GM12878 (cell line): Measurements from ENCODE around the gene RNF113A. TPM values are rescaled to one million over a fixed set of nuclear protein-coding genes. Genes with fewer than 3 reads are reported as not detected.
A peak's percentile ranks its signal among the peaks of the same experiment; 100 is the strongest.

Source experiments
- CEBPB ChIP-seq, 2 experiments: fragments of 150-350 bp in 1 of 2; IDR thresholded peaks; 2 replicates each; pipeline ENCODE4 v1.6.1; 2012 to 2014; ENCODE audit warnings: low read depth in 2 of 2, low read length in 2 of 2, borderline replicate concordance in 1 of 2, inconsistent platforms in 1 of 2
- CEBPZ ChIP-seq: fragments of 150-350 bp; IDR thresholded peaks from 2 replicates; pipeline ENCODE4 v1.6.1; 2016; ENCODE audit warnings: low read depth, low read length
- IRF3 ChIP-seq: fragments of 450-650 bp; IDR thresholded peaks from 2 replicates; pipeline ENCODE4 v1.6.1; 2014; ENCODE audit warnings: mild to moderate bottlenecking
- IRF4 ChIP-seq: IDR thresholded peaks from 2 replicates; pipeline ENCODE4 v1.6.1; 2011; ENCODE audit warnings: low read depth, low read length
- MTA3 ChIP-seq: IDR thresholded peaks from 2 replicates; pipeline ENCODE4 v1.6.1; 2012; ENCODE audit warnings: low read length, inconsistent platforms, borderline replicate concordance
- NFIC ChIP-seq: IDR thresholded peaks from 2 replicates; pipeline ENCODE4 v1.6.1; 2012; ENCODE audit warnings: low read depth, mild to moderate bottlenecking, inconsistent platforms, low read length, moderate library complexity
- NFYB ChIP-seq: IDR thresholded peaks from 2 replicates; pipeline ENCODE4 v1.6.1; 2011; ENCODE audit warnings: low read depth, mild to moderate bottlenecking, low read length, improper control_type of control experiment, moderate library complexity; ENCODE audit not compliant: insufficient read depth
- NR2C1 ChIP-seq: fragments of 450-650 bp; IDR thresholded peaks from 2 replicates; pipeline ENCODE4 v1.6.1; 2017; ENCODE audit warnings: antibody characterized with exemption, mild to moderate bottlenecking, moderate library complexity
- POLR2AphosphoS2 ChIP-seq: IDR thresholded peaks from 2 replicates; pipeline ENCODE4 v1.6.1; 2011; ENCODE audit warnings: low read depth, mild to moderate bottlenecking, low read length, improper control_type of control experiment, moderate library complexity
- POU2F2 ChIP-seq: IDR thresholded peaks from 3 replicates; pipeline ENCODE4 v1.6.1; 2011; ENCODE audit warnings: low read depth, mild to moderate bottlenecking, low read length, borderline replicate concordance
- RBBP5 ChIP-seq: fragments of 200-600 bp; sonication (generic); conservative IDR thresholded peaks from 2 replicates; pipeline ENCODE4 v1.6.1; 2016
- SPI1 ChIP-seq: IDR thresholded peaks from 2 replicates; pipeline ENCODE4 v1.6.1; 2011; ENCODE audit warnings: low read depth, mild to moderate bottlenecking, low read length, moderate library complexity, borderline replicate concordance; ENCODE audit not compliant: insufficient read depth
- SREBF1 ChIP-seq: IDR thresholded peaks from 2 replicates; pipeline ENCODE4 v1.6.1; 2012; ENCODE audit warnings: mild to moderate bottlenecking, low read length
- STAT1 ChIP-seq: fragments of 450-650 bp; conservative IDR thresholded peaks from 2 replicates; pipeline ENCODE4 v1.6.1; 2014; ENCODE audit warnings: antibody characterized with exemption, mild to moderate bottlenecking
- TCF3 ChIP-seq: IDR thresholded peaks from 2 replicates; pipeline ENCODE4 v1.6.1; 2012; ENCODE audit warnings: low read depth, mild to moderate bottlenecking, low read length, borderline replicate concordance; ENCODE audit not compliant: insufficient read depth
- USF1 ChIP-seq: IDR thresholded peaks from 2 replicates; pipeline ENCODE4 v1.6.1; 2011; ENCODE audit warnings: borderline replicate concordance, low read depth, mild to moderate bottlenecking, moderate library complexity, mixed read lengths, low read length; ENCODE audit not compliant: insufficient read depth; ENCODE audit errors: extremely low read length
- ZNF687 ChIP-seq: fragments of 450-650 bp; IDR thresholded peaks from 2 replicates; pipeline ENCODE4 v1.6.1; 2017; ENCODE audit warnings: mild to moderate bottlenecking, moderate library complexity
- polyA plus RNA-seq, 11 experiments: library from polyadenylated mRNA; depleted of rRNA in 4 of 11; unstranded in 6 of 11; stranded (reverse) in 5 of 11; fragments of >200 nt; fragmentation: Nextera tagmentation in 4 of 11; fragmentation: Illumina TruSeq in 1 of 11; extraction: Ambion mirVana in 4 of 11; extraction: Trizol in 1 of 11; gene quantifications; 1 replicate in 1 of 11; 2 replicates in 10 of 11; pipeline versions ENCODE4 v1.2.1 to v1.2.3, GENCODE V29; 2011 to 2016; ENCODE audit warnings: inconsistent platforms in 2 of 11, missing spikeins in 2 of 11, low read depth in 1 of 11
- total RNA-seq, 4 experiments: library from RNA; depleted of rRNA in 3 of 4; stranded (reverse); fragments of >200 nt in 3 of 4; fragmentation: Illumina TruSeq in 1 of 4; extraction: Trizol in 1 of 4; gene quantifications; 2 replicates each; pipeline versions ENCODE4 v1.2.1 to v1.2.3, GENCODE V29; 2013 to 2021

Gene RNF113A
- total and polyA plus RNA-seq, 10 of the 15 experiments (the other 5 are each of a cell fraction or from before 2014, with no cell fraction given) = 20.6 to 33.1 (median 23.4) TPM

- TF ChIP-seq ZNF687 = no peak
- no peak for TF ChIP-seq SREBF1
- TF ChIP-seq SPI1 = no peak
- 0 out of 2 replicates have a peak, but pooled peaks have one; percentile 11 for TF ChIP-seq IRF3
- no peak for TF ChIP-seq TCF3
- TF ChIP-seq POLR2AphosphoS2 = 0 out of 2 replicates have a peak, but pooled peaks have one; percentile 29
- no peak for TF ChIP-seq NFIC
- 0 out of 3 replicates have a peak, but pooled peaks have one; percentile 15 for TF ChIP-seq POU2F2
- TF ChIP-seq CEBPB (IDR thresholded peaks at IDR 0.05; ENCODE audit: borderline replicate concordance in 1 of 2, low read depth in 2 of 2, low read length in 2 of 2) = no peak
- no peak for TF ChIP-seq IRF4
- no peak for TF ChIP-seq USF1
- no peak for TF ChIP-seq CEBPZ
- TF ChIP-seq STAT1 = no peak
- no peak for TF ChIP-seq RBBP5
- TF ChIP-seq NFYB = peak; percentile 53; the same call in 1 of the 2 replicates
- TF ChIP-seq NR2C1 = no peak; the same call in 1 of the 2 replicates
- TF ChIP-seq MTA3 = no peak
Observed at GRCh38 chrX:119852382-119853353, 18.9 kb downstream of the RNF113A start, which contains the start of gene UPF3B (continued).
